ENCODE data around the gene ASMT.
"Not testable (repeated sequence)": the region's sequence is repeated elsewhere in the genome, so short reads cannot be mapped to it uniquely, and the experiment has no call there.

Gene ASMT

DNA sequence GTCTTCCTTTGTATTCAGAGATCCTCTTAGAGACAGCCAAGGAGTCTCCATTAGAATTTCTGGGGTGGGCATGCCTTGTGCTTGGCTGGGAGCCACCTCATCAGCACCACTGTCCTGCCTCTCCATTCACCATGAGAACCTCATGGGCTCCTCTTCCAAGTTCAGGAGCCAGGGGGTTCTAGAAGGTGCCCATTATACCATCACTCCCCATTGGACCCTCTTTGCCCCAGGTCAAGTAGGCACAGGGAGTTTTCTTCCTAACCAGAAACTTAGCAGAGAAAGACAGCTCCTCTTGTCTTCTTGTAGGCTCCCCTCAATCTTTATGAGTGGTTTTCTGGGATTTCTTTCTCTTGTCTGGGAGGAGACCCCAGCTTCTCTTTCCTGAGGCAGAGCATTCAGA lies 31.1 kb downstream of the ASMT start:
- Histone ChIP-seq H3K4me2 (ENCODE audit: low read length) (no peak overlapping the region), H3K36me3 (ENCODE audit: insufficient read depth, low read length) (no peaks in the 10 kb centered on the region; the same call in 1 of the 2 replicates), H3F3A (ENCODE audit: insufficient read depth, low read length) (no peaks in the 10 kb centered on the region), H3K27ac (ENCODE audit: low read depth, low read length, poor library complexity, severe bottlenecking) (no peak overlapping the region), H3K27me3 (ENCODE audit: insufficient read depth, low read length) (peaks cover 7% of the 10 kb centered on the region; the same call in 1 of the 2 replicates), H3K9ac (ENCODE audit: low read length) (no peak overlapping the region), H3K9me3 (ENCODE audit: low read length) (peaks cover 6% of the 10 kb centered on the region), H2AFZ (ENCODE audit: low read length) (no peak overlapping the region), H3K4me1 (ENCODE audit: insufficient read depth, low read length, severe bottlenecking) (peaks cover 4% of the 10 kb centered on the region), H4K20me1 (ENCODE audit: insufficient read depth, low read length) (no peaks in the 10 kb centered on the region), H3K4me3 (ENCODE audit: low read depth, low read length, poor library complexity, severe bottlenecking) (no peak overlapping the region), H3K79me2 (ENCODE audit: insufficient read depth, low read length) (no peaks in the 10 kb centered on the region), H3K9me2 (ENCODE audit: low read depth, low read length) (no peaks in the 10 kb centered on the region)
- TF ChIP-seq, protein P1, sequence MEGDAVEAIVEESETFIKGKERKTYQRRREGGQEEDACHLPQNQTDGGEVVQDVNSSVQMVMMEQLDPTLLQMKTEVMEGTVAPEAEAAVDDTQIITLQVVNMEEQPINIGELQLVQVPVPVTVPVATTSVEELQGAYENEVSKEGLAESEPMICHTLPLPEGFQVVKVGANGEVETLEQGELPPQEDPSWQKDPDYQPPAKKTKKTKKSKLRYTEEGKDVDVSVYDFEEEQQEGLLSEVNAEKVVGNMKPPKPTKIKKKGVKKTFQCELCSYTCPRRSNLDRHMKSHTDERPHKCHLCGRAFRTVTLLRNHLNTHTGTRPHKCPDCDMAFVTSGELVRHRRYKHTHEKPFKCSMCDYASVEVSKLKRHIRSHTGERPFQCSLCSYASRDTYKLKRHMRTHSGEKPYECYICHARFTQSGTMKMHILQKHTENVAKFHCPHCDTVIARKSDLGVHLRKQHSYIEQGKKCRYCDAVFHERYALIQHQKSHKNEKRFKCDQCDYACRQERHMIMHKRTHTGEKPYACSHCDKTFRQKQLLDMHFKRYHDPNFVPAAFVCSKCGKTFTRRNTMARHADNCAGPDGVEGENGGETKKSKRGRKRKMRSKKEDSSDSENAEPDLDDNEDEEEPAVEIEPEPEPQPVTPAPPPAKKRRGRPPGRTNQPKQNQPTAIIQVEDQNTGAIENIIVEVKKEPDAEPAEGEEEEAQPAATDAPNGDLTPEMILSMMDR (IDR thresholded peaks at IDR 0.05; ENCODE audit: low read length), result no peak
- TF ChIP-seq EZH2 (IDR thresholded peaks at IDR 0.05; ENCODE audit: borderline replicate concordance, low read length), result no peak

DNA sequence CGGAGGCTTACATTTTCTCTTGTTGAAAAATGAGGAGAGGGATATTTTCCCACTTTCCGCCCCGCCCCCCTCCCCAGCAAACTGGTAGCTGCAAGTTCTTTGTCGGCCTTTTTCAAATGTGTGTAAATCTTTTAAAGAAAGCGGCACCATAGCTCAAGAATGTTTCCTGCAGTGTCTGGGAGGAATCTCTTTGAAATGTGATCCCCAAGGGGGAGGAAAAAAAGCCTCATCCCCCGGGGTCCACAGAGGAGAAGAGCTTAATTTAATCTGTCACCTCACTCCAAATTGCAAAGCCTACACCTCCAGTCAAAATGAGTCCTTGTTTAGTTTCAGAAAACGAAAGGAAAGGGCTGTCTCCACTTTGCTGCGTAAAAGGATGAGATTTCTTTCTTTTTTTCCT lies 34.8 kb downstream of the ASMT start:
- H3K79me2 ChIP-seq (ENCODE audit: insufficient read depth, low read length), result no peaks in the 10 kb centered on the region
- no peaks in the 10 kb centered on the region for H3K9me2 ChIP-seq (ENCODE audit: low read depth, low read length)
- peaks cover 6% of the 10 kb centered on the region for H3K9me3 ChIP-seq (ENCODE audit: low read length)
- peaks cover 4% of the 10 kb centered on the region for H3K4me1 ChIP-seq (ENCODE audit: insufficient read depth, low read length, severe bottlenecking)
- H3K27me3 ChIP-seq (ENCODE audit: insufficient read depth, low read length), result peaks cover 7% of the 10 kb centered on the region; the same call in 1 of the 2 replicates
- H3K4me3 ChIP-seq (ENCODE audit: low read depth, low read length, poor library complexity, severe bottlenecking), result no peak overlapping the region
- no peak overlapping the region for H3K27ac ChIP-seq (ENCODE audit: low read depth, low read length, poor library complexity, severe bottlenecking)
- no peaks in the 10 kb centered on the region; the same call in 1 of the 2 replicates for H3K36me3 ChIP-seq (ENCODE audit: insufficient read depth, low read length)
- H4K20me1 ChIP-seq (ENCODE audit: insufficient read depth, low read length), result no peaks in the 10 kb centered on the region
- no peak overlapping the region for H3K9ac ChIP-seq (ENCODE audit: low read length)
- no peak overlapping the region for H3K4me2 ChIP-seq (ENCODE audit: low read length)
- H2AFZ ChIP-seq (ENCODE audit: low read length), result no peak overlapping the region
- TF ChIP-seq EZH2 (IDR thresholded peaks at IDR 0.05; ENCODE audit: borderline replicate concordance, low read length), result no peak
- TF ChIP-seq, protein P1 (IDR thresholded peaks at IDR 0.05; ENCODE audit: low read length), result no peak
- no peaks in the 10 kb centered on the region for H3F3A ChIP-seq (ENCODE audit: insufficient read depth, low read length)

DNA sequence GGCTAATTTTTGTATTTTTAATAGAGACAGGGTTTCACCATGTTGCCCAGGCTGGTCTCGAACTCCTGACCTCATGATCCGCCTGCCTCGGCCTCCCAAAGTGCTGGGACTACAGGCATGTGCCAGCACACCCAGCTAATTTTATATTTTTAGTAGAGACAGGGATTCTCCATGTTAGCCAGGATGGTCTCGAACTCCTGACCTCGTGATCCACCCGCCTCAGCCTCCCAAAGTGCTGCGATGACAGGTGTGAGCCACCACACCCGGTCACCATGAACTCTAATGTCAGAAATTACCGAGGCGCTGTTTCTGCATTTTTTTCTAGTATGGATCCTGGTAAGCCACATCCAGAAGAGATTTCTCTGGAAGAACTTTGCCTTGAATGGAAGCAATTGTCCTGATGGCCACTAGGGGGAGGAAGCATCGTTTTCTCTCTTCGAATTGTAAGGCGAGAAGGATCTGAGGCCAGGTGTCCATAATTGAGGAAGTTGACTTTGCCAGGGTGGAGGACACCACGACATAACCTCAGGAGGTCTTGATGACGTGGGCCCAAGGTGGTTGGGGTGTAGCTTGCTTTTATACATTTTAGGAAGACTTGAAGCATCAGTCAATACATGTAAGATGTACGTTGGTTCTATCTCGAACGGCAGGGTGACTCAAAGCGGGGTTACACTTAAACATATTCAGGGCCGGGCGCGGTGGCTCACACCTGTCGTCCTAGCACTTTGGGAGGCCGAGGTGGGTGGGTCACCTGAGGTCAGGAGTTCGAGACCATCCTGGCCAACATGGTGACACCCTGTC lies 37.4 kb downstream of the ASMT start:
- TF ChIP-seq, protein P1 (IDR thresholded peaks at IDR 0.05; ENCODE audit: low read length), result peak; percentile 79
- not testable (repeated sequence) for H3K79me2 ChIP-seq (ENCODE audit: insufficient read depth, low read length); H3K27me3 ChIP-seq (ENCODE audit: insufficient read depth, low read length)

More for the DNA sequence above, 37.4 kb downstream of the ASMT start:
- H3K36me3 ChIP-seq (ENCODE audit: insufficient read depth, low read length); H3K4me1 ChIP-seq (ENCODE audit: insufficient read depth, low read length, severe bottlenecking); H4K20me1 ChIP-seq (ENCODE audit: insufficient read depth, low read length); H3K9me3 ChIP-seq (ENCODE audit: low read length); H3K4me2 ChIP-seq (ENCODE audit: low read length); H2AFZ ChIP-seq (ENCODE audit: low read length); H3K4me3 ChIP-seq (ENCODE audit: low read depth, low read length, poor library complexity, severe bottlenecking); H3K27ac ChIP-seq (ENCODE audit: low read depth, low read length, poor library complexity, severe bottlenecking); H3K9me2 ChIP-seq (ENCODE audit: low read depth, low read length); H3K9ac ChIP-seq (ENCODE audit: low read length); H3F3A ChIP-seq (ENCODE audit: insufficient read depth, low read length): not testable (repeated sequence)
